Stimulated activated naive CD4-positive, alpha-beta T cell (primary cell): ENCODE data around the gene KDM4B.

Source experiments
- DNase-seq, 6 experiments: peaks; one replicate each; lab custom pipeline; 2025; lab: John Stamatoyannopoulos, UW

The KDM4B gene

DNA sequence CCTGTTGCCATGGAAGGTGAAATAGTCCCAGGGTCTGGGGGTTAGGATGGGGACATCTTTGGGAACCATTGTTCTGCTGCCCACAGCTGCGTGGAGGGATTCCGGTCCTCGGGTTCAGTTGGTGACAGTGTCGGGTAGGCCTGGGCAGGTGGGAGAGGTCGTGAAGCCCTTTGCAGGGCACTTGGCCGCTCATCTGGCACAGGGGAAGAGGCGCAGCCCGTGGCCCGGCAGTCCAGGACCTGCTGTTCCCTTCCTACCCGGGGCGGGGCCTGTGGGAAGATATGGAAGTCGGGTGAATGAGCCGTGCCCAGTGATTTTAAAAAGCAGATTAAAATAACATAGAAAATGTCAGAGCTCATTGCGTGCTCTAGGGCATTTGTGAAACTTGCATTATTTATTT lies 44.8 kb downstream of the KDM4B start:
- no peak for DNase-seq

DNA sequence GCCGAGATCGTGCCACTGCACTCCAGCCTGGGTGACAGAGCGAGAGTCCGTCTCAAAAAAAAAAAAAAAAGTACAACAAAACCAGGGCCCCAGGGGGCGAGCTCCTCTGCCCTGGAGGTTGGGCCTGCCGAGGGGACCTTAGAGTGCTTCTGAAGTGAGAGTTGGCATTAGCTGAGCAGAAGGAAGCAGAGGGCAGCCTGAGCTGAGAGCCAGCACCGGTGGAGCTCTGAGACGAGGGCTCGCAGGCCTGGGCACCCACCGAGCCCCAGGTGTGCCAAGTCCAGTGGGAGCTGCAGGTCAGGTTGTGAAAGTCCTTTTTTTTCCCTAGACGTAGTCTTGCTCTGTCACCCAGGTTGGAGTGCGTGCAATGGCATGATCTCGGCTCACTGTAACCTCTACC lies 46.0 kb downstream of the KDM4B start:
- DNase-seq, result no peak

DNA sequence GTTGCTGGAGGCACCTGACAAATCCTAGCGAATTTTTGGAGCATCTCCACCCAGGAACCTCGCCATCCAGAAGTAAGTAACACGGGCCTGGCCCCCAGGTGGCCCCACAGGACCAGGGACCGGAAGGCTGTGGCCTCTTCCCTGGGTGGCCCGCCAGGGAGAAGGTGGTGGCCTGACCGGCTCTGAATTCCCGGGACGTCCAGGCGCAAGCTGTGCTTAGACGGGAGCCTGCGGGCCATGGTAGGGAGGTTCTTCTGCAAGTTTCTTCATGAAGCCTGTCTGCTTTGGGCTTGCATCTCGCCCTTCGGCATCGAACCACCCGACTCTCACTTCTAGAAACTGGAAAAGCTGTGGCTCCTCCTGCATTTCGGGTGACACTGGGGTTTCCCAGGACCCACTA lies 47.4 kb downstream of the KDM4B start:
- no peak for DNase-seq

DNA sequence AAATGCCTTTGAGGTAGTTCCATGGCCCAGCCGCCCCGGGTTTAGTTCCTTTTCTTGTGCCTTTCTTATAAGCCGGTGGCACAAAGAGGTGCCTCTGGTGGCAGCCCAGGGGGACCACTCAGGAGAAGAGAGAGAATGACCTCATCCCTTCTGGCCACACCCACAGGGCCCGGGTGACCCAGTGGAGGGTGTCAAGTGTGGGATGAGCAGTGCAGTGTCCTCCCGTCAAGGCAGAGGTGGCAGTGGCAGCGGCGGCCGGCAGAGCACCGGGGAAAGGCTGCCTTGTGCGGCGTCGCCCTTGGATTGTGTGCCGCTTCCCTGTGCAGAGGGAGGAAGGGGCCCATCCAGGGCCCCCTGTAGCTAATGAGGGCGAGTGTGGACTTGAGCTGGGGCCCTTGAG lies 47.9 kb downstream of the KDM4B start:
- no peak for DNase-seq

DNA sequence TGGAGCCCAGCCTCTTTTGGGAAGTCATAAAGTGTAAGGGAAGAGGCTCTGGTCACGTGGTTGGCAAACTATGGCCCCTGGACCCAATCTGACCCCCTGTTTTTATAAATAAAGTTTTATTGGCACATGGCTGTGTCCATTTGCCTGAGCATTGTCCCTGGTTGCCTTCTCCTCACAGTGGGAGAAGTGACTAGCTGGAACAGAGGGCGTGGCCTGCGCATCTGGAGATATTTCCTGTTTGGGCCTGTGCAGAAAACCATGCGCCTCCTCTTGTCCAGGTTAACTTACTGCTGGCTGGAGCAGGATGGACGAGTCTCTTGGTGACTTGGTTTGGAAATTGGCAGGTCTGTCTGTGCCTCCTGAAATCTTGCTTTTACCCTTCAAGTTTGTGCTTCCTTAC lies 48.3 kb downstream of the KDM4B start:
- DNase-seq, result no peak

DNA sequence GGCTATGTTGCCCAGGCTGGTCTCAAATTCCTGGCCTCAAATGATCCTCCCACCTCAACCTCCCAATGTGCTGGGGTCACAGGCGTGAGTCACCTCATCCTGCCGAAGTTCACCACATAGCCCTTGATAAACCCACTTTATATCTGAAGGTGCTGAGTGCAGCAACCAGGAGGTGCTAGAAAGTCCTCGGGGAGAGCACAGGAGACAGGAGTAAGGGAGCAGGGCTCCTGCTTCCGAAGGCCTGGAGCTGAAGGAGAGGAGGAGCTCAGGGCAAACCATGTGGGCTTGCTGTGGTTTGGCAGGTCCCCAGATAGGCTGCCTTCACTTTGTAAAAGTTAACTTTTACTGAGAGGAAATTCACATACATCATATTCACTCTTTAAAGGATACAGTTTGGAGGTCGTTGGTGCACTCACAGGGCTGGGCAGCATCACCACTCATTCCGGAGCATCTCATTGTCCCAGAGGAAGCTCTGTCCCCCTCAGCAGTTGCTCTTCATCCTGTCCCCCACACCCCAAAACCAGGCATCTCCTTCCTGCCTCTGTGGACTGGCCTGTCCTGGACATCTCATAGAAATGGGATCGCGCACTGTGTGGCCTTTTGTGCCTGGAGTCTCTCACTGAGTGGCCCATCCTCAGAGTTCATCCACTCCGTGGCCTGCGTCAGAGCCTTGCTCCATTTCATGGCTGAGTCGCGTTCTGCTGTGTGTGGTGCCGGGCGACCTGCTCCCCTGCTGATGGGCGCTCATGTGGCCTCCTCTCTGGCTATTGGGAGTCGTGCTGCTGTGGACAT lies 49.5 kb downstream of the KDM4B start:
- DNase-seq, result no peak

DNA sequence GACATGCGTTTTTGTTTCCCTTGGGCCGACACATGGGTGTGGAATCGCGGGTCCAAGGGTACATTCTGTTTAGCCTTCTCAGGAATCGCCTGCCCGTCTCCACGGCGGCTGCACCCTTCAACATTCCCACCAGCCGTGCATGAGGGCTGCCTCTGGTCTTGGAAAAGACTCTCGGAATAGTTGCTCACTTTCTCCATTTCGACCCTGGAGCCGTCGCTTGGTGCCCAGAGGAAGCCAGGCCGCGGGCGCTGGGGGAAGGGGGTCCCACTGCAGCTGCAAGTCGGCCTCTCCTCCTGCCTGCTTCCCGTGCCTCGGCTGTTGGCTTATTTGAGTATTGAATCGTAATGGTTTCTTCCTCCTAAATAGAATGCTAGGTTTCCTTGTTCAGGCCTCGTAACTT lies 51.5 kb downstream of the KDM4B start:
- DNase-seq, result no peak

DNA sequence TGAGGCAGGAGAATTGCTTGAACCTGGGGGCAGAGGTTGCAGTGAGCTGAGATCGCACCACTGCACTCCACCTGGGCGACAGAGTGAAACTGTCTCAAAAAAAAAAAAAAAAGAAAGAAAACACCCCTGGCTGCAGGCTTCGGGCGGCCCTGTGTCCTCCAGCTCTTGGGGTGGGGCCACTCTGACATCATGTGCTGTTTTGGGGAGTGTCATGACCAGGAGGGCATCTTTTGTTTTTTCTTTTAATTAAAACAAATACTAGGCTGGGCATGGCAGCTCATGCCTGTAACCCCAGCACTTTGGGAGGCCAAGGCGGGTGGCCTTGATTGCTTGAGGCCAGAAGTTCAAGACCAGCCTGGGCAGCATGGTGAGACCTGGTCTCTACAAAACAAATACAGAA lies 52.1 kb downstream of the KDM4B start:
- no peak for DNase-seq

DNA sequence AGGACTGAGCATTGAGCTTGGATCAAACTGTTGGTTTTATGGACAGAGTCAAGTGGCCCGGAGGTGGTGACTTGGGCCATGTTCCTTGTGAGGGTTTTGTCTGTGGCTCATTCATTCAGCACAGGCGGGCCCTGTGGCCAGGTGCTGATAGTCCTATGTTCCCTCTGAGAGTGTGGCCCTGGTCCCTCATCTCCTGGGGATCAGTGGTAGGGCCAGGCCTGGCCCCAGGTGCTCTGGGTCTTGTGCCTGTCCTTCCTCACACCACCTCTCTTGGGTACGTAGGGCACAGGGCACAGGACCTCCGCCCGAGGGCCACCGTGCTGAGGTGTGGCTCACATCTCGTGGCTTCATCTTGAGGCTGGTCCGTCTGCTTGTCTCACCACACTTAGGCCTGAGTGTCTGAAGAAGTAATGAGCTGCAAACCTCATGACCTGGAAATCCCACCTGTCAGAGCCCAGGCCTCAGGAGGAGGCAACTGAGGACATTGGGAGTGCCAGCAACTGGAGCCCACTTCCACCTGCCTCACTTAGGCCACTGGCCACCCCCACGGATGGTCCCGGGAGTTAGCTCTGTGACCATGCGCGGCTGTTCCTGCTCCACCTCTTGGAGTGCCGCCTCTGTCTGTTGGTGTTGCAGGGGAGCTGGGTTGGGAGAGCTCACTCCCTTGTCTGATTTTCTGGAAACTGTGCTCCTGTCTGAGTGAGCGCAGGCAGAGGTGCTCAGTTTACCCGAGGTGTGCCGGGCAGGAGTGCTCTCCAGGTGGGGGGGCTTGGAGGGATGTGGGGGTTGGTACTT lies 53.4 kb downstream of the KDM4B start:
- no peak for DNase-seq

DNA sequence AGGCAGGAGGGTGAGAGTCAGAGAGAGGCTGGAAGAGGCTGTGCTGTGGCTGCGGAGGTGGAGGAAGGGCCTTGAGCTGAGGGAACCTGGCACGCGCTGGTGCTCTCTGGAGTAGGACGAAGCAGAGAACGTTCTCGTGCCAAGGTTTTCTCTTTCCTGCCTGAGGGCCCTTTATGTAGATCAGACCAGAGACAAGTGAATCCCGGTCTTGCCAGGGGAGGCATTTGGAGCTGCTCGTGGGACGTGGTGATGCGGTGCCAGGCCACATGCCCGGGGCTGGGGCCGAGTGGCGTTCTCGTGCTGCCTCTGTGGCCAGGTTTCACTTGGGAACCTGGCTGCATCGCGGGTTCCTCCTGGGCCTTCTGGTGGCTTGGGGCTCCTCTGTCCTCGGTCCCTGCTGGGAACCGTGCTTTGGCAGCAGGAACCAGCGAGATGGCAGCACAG lies 54.2 kb downstream of the KDM4B start:
- no peak for DNase-seq

DNA sequence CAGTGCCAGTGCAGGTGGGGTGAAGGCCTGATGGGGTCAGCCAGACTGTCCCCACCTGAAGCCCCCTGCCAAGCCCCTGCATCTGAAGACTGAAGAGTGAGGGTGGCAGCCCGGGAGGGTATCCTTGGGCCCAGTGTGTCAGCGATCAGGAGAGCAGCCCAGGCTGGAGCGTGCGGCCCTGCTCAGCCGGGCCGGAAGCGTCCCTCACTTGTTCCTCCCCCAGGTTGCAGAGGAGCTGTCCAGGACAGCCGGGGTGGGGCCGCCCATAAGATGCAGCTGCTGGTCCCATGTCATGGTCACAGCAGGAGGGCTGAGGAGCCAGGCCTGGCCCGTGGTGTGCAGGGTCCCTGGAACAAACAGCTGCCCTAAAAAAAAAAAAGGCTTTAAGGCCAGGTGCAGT lies 55.4 kb downstream of the KDM4B start:
- DNase-seq, result no peak

DNA sequence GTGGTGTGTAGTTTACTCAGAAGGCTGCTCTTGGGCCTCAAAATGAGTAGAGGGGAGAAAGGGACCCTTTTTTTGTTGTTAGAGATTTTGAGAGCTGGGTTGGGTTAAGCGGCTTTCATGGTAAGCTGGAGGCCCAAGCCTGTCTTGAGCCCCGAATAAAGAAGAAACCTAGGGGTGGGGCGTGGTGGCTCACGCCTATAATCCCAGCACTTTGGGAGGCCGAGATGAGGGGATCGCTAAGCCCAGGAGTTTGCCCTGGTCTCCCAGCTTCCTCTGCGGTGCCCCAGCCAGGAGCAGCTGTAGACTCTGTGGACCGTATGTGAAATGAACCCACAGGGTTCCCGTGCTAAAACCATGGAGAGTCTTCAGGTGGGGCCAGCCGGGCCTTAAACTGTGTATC lies 56.1 kb downstream of the KDM4B start:
- no peak for DNase-seq

DNA sequence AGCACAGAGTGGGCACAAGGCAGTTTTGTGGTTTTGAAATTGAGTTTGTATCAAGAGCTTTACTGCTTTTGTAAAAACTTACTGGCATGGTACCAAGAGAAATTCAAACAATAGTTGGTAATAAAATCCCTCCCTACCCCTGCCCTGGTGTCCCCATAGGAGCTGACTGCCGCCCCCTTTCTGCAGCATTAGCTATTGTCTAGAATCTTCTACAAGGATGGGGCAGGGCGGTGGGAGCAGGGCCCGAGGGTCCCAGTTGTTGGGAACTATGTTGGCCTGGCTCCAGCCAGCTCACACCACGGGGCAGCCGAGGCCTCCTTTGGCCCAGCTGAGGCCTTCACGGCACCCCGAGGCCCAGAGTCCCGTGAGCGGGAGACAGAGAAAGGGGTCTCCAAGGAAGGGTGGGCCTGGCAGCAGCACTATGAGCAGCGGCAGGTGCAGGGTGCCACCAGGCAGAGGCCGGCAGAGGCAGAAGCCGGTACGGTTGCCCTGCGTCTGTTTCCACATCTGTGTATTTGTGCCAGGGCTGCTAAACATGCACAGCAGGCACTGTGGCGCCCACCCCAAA lies 57.9 kb downstream of the KDM4B start:
- DNase-seq, result no peak

DNA sequence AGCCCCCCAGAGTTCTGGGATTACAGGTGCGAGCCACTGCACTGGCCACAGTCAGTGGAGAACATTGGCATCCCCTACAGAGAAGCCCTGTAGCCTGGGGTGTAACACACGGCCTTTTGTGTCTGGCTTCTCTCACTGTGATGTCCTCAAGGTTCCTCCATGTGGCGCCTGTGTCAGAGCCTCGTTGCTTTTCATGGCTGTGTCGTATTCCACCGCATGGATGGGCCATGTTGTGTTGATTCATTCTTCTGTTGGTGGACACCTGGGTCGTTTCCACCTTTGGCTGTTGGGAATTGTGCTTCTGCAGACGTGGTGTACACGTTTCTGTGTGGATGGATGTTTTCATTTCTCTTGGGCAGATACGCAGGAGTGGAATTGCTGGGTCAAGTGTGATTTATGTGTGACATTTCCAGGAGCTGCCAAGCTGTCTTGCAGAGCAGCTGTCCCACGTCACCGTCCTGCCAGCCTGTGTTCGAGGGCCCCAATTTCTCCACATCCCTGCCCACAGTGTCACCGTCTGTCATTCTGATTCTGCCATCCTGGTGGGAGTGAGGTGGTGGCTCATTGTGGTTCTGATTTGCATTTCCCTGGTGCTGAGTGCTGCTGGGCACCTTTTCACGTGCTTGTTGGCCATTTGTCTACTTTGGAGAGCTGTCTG lies 59.4 kb downstream of the KDM4B start:
- DNase-seq, result no peak

DNA sequence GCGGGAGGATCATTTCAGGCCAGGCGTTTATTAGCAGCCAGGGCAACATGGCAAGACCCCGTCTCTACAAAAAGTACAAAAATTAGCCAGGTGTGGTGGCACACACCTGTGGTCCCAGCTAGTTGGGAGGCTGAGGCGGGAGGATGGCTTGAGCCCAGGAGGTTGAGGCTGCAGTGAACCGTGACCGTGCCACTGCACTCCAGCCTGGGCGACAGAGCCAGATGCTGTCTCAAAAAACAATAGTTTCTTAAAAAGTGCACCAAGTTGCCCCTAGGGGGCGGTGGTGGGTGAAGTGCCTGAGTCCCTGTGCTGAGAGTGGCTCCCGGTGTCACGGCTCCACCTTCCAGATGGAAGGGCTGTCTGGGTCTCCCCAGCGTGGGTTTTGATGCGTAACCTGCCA lies 60.7 kb downstream of the KDM4B start:
- peak in 5 of 6 experiments; percentile 14 to 53 (median 48) for DNase-seq

DNA sequence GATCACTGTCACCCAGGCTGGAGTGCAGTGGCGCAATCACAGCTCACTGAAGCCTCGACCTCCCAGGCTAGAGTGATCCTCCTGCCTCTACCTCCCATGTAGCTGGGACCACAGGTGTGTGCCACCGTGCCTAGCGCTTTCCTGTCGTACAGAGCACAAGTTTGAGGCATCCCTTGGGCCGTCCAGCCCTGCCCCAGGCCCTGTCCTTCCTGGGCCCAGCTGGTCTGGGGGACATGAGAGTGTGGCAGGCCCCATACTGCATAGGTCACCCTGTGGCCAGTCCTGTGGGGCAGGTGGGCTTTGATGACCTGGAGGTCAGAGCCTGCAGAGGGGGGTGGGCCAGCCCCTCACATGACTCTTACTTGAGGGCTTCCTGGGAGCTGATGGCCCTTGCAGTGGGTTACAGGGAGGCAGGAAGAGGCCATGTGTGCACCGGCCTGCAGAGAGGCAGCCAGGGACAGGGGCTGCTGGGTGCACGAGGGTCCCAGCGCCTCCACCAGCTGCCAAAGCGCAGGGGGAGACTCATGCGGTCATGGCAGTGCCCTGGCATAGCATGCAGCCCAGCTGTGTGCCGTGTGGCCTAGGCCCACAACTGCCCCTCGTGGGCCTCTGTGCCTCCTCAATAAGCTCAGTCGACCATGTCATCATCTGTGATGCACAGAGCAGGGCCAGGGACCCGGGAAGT lies 61.4 kb downstream of the KDM4B start:
- DNase-seq, result no peak

DNA sequence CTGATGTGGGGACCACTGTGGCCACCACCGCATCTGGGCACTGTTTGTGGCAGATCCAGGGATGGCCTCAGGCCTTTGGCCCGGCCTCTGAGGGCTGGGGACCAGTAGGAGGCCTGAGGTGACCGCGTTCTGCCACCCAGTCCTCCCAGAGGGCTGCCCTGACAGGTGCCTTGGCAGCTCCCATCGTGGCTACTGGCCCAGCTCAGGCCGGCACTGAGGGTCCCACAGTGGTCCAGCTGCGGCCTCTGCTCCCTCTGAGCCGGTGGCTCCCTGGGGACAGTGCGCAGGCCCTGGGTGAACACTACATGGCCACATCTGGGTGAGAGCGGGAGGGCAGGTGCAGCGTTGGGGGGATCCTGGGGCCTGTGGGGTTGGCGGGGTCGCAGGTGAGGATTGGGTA lies 61.9 kb downstream of the KDM4B start:
- DNase-seq, result no peak

DNA sequence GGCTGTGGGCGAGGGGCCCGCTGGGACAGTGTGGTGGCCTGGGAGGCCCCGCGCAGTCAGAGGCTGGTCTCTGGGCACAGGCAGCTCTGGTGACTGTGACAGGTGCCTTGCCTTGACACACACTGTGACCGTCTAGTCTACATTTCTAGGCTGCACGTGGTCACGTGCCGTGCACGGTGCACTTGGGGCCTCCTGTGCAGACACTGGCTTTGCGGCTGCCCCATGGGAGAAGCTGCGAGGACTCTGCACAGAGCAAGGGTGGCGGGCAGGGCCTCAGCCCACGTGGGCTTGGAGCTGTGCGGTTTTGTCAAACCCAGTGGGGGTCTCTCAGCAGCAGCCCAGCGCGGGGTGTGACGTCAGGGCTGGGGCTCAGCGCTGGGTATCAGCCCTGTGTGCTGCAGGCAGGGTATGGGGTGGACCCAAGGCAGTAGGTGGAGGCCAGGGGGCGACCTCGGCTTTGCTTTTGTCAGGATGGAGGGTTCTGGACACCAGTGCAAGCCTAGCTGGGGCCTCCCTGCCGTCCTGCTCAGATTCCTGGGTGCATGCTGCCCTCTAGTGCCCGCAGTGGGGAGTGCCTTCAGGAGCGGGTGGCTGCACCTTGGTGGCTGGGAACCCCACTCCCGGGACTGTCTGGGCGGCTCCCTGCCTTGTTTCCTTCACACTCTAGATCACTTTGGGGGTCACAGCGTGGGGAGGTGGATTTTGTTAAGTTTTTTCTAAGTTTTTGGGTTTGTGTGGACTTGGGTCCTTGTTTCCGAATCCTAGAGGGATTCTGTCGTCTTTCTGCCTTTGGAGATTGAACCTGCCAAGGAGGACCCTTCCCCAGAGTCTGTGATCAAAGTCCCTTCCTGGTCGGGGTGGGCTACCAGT lies 62.6 kb downstream of the KDM4B start:
- DNase-seq, result peak; percentile 49 to 83 (median 72)

DNA sequence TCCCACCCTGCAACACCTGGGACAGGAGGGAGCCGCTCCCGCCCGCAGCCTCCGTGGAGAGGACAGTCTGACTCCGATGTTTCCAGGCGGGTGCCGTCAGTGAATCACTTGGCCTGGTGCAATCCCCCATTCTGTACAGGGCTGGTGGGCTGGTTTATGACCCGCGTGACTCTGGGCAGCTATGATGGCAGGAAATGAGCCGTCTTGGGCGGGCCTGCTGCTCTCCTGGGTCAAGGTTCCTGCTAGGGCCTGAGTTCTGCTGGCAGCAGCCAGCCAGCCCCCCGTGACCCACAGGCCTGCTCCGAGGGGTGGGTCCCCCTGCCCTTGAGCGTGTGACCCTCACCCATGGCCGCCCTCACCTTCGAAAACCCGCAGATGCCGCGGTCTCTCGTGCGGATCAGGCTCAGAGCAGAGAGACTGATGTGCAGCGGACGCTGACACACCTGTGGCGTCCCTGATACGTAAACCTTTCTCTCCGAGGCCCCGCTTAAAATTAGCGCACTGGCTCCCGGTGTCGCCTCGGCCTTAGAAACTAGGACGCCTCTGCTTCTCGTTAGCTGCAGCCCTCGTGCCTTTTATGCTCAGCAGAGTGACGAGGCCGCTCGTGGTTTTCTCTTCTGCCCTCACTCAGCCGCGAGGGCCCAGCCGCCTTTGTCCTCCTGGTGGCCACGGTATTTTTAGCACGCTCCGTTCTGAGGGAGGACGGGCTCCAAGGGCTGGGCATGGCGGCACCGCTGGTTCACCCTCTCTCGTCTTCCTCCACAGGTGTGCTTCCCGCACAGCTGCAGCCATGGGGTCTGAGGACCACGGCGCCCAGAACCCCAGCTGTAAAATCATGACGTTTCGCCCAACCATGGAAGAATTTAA lies 63.4 kb downstream of the KDM4B start:
- DNase-seq, result no peak
